HAP-1 (cell line): Measurements from ENCODE around the gene SOAT1.

Experiments used
- DNase-seq, 2 experiments: peaks; one replicate each; pipeline ENCODE4 v3.0.0-alpha.2; 2016 to 2020; ENCODE audit warnings: low spot score in 2 of 2
- H3K27me3 ChIP-seq: fragments of 250-450 bp; sonication (Bioruptor Pico); 2 replicates; pipeline ENCODE4 v1.5.1; 2020; ENCODE audit warnings: low read depth, mild to moderate bottlenecking, moderate library complexity
- H3K36me3 ChIP-seq: fragments of 250-450 bp; sonication (Bioruptor Pico); replicated peaks from 2 replicates; pipeline ENCODE4 v1.5.1; 2020; ENCODE audit warnings: mild to moderate bottlenecking
- H3K4me1 ChIP-seq: fragments of 250-450 bp; sonication (Bioruptor Pico); 2 replicates; pipeline ENCODE4 v1.5.1; 2020; ENCODE audit warnings: mild to moderate bottlenecking
- H3K4me3 ChIP-seq: fragments of 250-450 bp; sonication (Bioruptor Pico); 2 replicates; pipeline ENCODE4 v1.5.1; 2020; ENCODE audit warnings: mild to moderate bottlenecking, moderate library complexity
- H3K9me3 ChIP-seq: fragments of 250-450 bp; sonication (Bioruptor Pico); 2 replicates; pipeline ENCODE4 v1.5.1; 2020; ENCODE audit warnings: mild to moderate bottlenecking, moderate library complexity
- in situ Hi-C: fragments of 300-500 bp; cut with MboI; formaldehyde crosslinking; loops from 3 replicates; pipeline ENCODE4 v1.14.3; 2020; ENCODE audit warnings: low sequenced_read_pairs, inconsistent platforms, mixed read lengths

Gene SOAT1

GRCh38 chr1:179318491-179318890 is 24.9 kb downstream of the SOAT1 start:
- no peak overlapping the region for H3K4me3 ChIP-seq
- H3K36me3 ChIP-seq, result peaks cover 14% of the 10 kb centered on the region
- H3K9me3 ChIP-seq, result no peaks in the 10 kb centered on the region
- in situ Hi-C loops, result no loop called here
- no peaks in the 10 kb centered on the region for H3K27me3 ChIP-seq
- H3K4me1 ChIP-seq, result peaks cover 14% of the 10 kb centered on the region
- DNase-seq, result peak; percentile 41 to 52

- H3K4me3 ChIP-seq, result no peak overlapping the region
- no peaks in the 10 kb centered on the region for H3K9me3 ChIP-seq
- H3K36me3 ChIP-seq, result peaks cover 31% of the 10 kb centered on the region
- H3K27me3 ChIP-seq, result no peaks in the 10 kb centered on the region
- in situ Hi-C loops, result no loop called here
- no peak for DNase-seq
- peaks cover 13% of the 10 kb centered on the region for H3K4me1 ChIP-seq
Observed at GRCh38 chr1:179321533-179322216, 28.1 kb downstream of the SOAT1 start.

GRCh38 chr1:179322557-179322956 is 29.0 kb downstream of the SOAT1 start:
- Histone ChIP-seq H3K27me3 (no peaks in the 10 kb centered on the region), H3K9me3 (no peaks in the 10 kb centered on the region), H3K4me3 (no peak overlapping the region), H3K4me1 (peaks cover 10% of the 10 kb centered on the region), H3K36me3 (peaks cover 38% of the 10 kb centered on the region)
- in situ Hi-C loops, result no loop called here
- DNase-seq, result no peak

GRCh38 chr1:179323436-179323835 is 29.8 kb downstream of the SOAT1 start:
- in situ Hi-C loops, result no loop called here
- no peak for DNase-seq
- Histone ChIP-seq H3K4me3 (no peak overlapping the region), H3K36me3 (peaks cover 44% of the 10 kb centered on the region), H3K4me1 (peaks cover 5% of the 10 kb centered on the region), H3K9me3 (no peaks in the 10 kb centered on the region), H3K27me3 (no peaks in the 10 kb centered on the region)

GRCh38 chr1:179325836-179326235 is 32.2 kb downstream of the SOAT1 start:
- no peak overlapping the region for H3K4me3 ChIP-seq
- H3K27me3 ChIP-seq, result no peaks in the 10 kb centered on the region
- peaks cover 40% of the 10 kb centered on the region for H3K36me3 ChIP-seq
- in situ Hi-C loops, result no loop called here
- no peaks in the 10 kb centered on the region for H3K4me1 ChIP-seq
- H3K9me3 ChIP-seq, result no peaks in the 10 kb centered on the region
- DNase-seq, result no peak

GRCh38 chr1:179326746-179327145 is 33.1 kb downstream of the SOAT1 start:
- Histone ChIP-seq H3K36me3 (peaks cover 34% of the 10 kb centered on the region), H3K27me3 (no peaks in the 10 kb centered on the region), H3K4me3 (no peak overlapping the region), H3K4me1 (peaks cover 4% of the 10 kb centered on the region; the same call in 1 of the 2 replicates), H3K9me3 (no peaks in the 10 kb centered on the region)
- DNase-seq, result no peak
- in situ Hi-C loops, result no loop called here

- Histone ChIP-seq H3K9me3 (no peaks in the 10 kb centered on the region), H3K4me1 (peaks cover 8% of the 10 kb centered on the region; the same call in 1 of the 2 replicates), H3K36me3 (peaks cover 34% of the 10 kb centered on the region), H3K4me3 (no peak overlapping the region), H3K27me3 (no peaks in the 10 kb centered on the region)
- DNase-seq, result no peak
- in situ Hi-C loops, result no loop called here
Observed at GRCh38 chr1:179327196-179327595, 33.6 kb downstream of the SOAT1 start.

- Histone ChIP-seq H3K4me1 (peaks cover 9% of the 10 kb centered on the region; the same call in 1 of the 2 replicates), H3K9me3 (no peaks in the 10 kb centered on the region), H3K4me3 (no peak overlapping the region), H3K27me3 (no peaks in the 10 kb centered on the region), H3K36me3 (peaks cover 34% of the 10 kb centered on the region)
- in situ Hi-C loops, result no loop called here
- no peak for DNase-seq
Observed at GRCh38 chr1:179327679-179328078, 34.1 kb downstream of the SOAT1 start.

GRCh38 chr1:179329862-179330261 is 36.3 kb downstream of the SOAT1 start:
- H3K4me3 ChIP-seq, result no peak overlapping the region
- H3K36me3 ChIP-seq, result peaks cover 18% of the 10 kb centered on the region
- no peaks in the 10 kb centered on the region for H3K9me3 ChIP-seq
- DNase-seq, result no peak
- in situ Hi-C loops, result no loop called here
- H3K27me3 ChIP-seq, result no peaks in the 10 kb centered on the region
- peaks cover 9% of the 10 kb centered on the region; the same call in 1 of the 2 replicates for H3K4me1 ChIP-seq

GRCh38 chr1:179334440-179334839 is 40.8 kb downstream of the SOAT1 start:
- peaks cover 18% of the 10 kb centered on the region for H3K36me3 ChIP-seq
- H3K4me1 ChIP-seq, result peaks cover 9% of the 10 kb centered on the region; the same call in 1 of the 2 replicates
- no peak overlapping the region for H3K4me3 ChIP-seq
- H3K9me3 ChIP-seq, result no peaks in the 10 kb centered on the region
- DNase-seq, result no peak
- in situ Hi-C loops, result no loop called here
- no peaks in the 10 kb centered on the region for H3K27me3 ChIP-seq

- in situ Hi-C loops, result no loop called here
- no peaks in the 10 kb centered on the region; the same call in 1 of the 2 replicates for H3K4me1 ChIP-seq
- H3K4me3 ChIP-seq, result no peak overlapping the region
- no peaks in the 10 kb centered on the region for H3K27me3 ChIP-seq
- no peak for DNase-seq
- no peaks in the 10 kb centered on the region for H3K9me3 ChIP-seq
- H3K36me3 ChIP-seq, result peaks cover 28% of the 10 kb centered on the region
Observed at GRCh38 chr1:179337288-179337687, 43.7 kb downstream of the SOAT1 start.

GRCh38 chr1:179337942-179338560 is 44.5 kb downstream of the SOAT1 start:
- Histone ChIP-seq H3K36me3 (peaks cover 35% of the 10 kb centered on the region), H3K9me3 (no peaks in the 10 kb centered on the region), H3K27me3 (no peaks in the 10 kb centered on the region), H3K4me1 (no peaks in the 10 kb centered on the region), H3K4me3 (no peak overlapping the region)
- no peak for DNase-seq
- in situ Hi-C loops, result no loop called here

- no peak for DNase-seq
- Histone ChIP-seq H3K4me1 (no peaks in the 10 kb centered on the region), H3K27me3 (no peaks in the 10 kb centered on the region), H3K9me3 (no peaks in the 10 kb centered on the region), H3K36me3 (peaks cover 52% of the 10 kb centered on the region), H3K4me3 (no peak overlapping the region)
- in situ Hi-C loops, result no loop called here
Observed at GRCh38 chr1:179340918-179341317, 47.3 kb downstream of the SOAT1 start.

- DNase-seq, result no peak
- in situ Hi-C loops, result no loop called here
- Histone ChIP-seq H3K4me1 (no peaks in the 10 kb centered on the region), H3K4me3 (no peak overlapping the region), H3K36me3 (peaks cover 58% of the 10 kb centered on the region), H3K9me3 (no peaks in the 10 kb centered on the region), H3K27me3 (no peaks in the 10 kb centered on the region)
Observed at GRCh38 chr1:179341943-179342547, 48.4 kb downstream of the SOAT1 start.
